Ascending aorta (tissue), 2 donors: ENCODE measurements around the gene TMEM222. TPM values are rescaled to one million over a fixed set of nuclear protein-coding genes. Genes with fewer than 3 reads are reported as not detected.

Experiments
- DNase-seq, 2 donors: peaks; one replicate each; pipeline ENCODE4 v3.0.0-alpha.2; 2019; ENCODE audit warnings: low spot score in 2 of 2
- H3K27ac ChIP-seq, 2 donors: fragments of 200-600 bp; sonication (generic); one replicate each; pipeline ENCODE4 v1.5.1; 2016 to 2017; ENCODE audit warnings: mild to moderate bottlenecking in 1 of 2
- H3K27me3 ChIP-seq: fragments of 200-600 bp; sonication (generic); one replicate; pipeline ENCODE4 v1.5.1; 2017
- H3K36me3 ChIP-seq, 2 donors: fragments of 200-600 bp; sonication (generic); one replicate each; pipeline ENCODE4 v1.5.1; 2016
- H3K4me1 ChIP-seq, 2 donors: fragments of 200-600 bp; sonication (generic); one replicate each; pipeline ENCODE4 v1.5.1; 2016 to 2017; ENCODE audit warnings: mild to moderate bottlenecking in 1 of 2
- H3K4me3 ChIP-seq, 2 donors: fragments of 200-600 bp; sonication (generic); one replicate each; pipeline ENCODE4 v1.5.1; 2016 to 2017; ENCODE audit warnings: mild to moderate bottlenecking in 1 of 2
- H3K9me3 ChIP-seq, 2 donors: fragments of 200-600 bp; sonication (generic); one replicate each; pipeline ENCODE4 v1.5.1; 2016
- CTCF ChIP-seq, 3 experiments: fragments of 200-600 bp in 2 of 3; fragments of 450-650 bp in 1 of 3; sonication (generic) in 2 of 3; IDR thresholded peaks; one replicate each; pipeline ENCODE4 v1.5.1; 2016 to 2019; ENCODE audit warnings: antibody characterized with exemption in 3 of 3, mild to moderate bottlenecking in 1 of 3, moderate library complexity in 1 of 3
- intact Hi-C: fragments of 100-400 bp; cut with DNase I; formaldehyde crosslinking; loops from one replicate; pipeline ENCODE4 v1.15.1; 2023
- total RNA-seq: library from RNA; depleted of rRNA; stranded (reverse); fragments of >200 nt; gene quantifications from one replicate; pipeline ENCODE4 v1.1.0, GENCODE V29; 2016

The TMEM222 gene
- total RNA-seq, 1 donor from 2014 or later, result 28.6 TPM

GRCh38 chr1:27331426-27331825 lies 9.5 kb downstream of the TMEM222 start:
- Histone ChIP-seq H3K27ac (no peak overlapping the region), H3K27me3 (no peaks in the 10 kb centered on the region), H3K4me3 (no peak overlapping the region), H3K4me1 (no peaks in the 10 kb centered on the region), H3K36me3 (peaks cover 47 to 74% of the 10 kb centered on the region in 2 donors), H3K9me3 (no peaks in the 10 kb centered on the region)
- DNase-seq, result no peak
- no peak for TF ChIP-seq CTCF (IDR thresholded peaks at IDR 0.05)
- intact Hi-C loops, result no loop called here

- Histone ChIP-seq H3K36me3 (peaks cover 52 to 74% of the 10 kb centered on the region in 2 donors), H3K27ac (no peak overlapping the region), H3K4me1 (no peaks in the 10 kb centered on the region), H3K4me3 (no peak overlapping the region), H3K9me3 (no peaks in the 10 kb centered on the region), H3K27me3 (no peaks in the 10 kb centered on the region)
- no peak for TF ChIP-seq CTCF (IDR thresholded peaks at IDR 0.05)
- no peak for DNase-seq
- intact Hi-C loops, result no loop called here
Observed at GRCh38 chr1:27331922-27332321, 10.0 kb downstream of the TMEM222 start.

GRCh38 chr1:27332536-27333281 lies 10.7 kb downstream of the TMEM222 start:
- DNase-seq, result no peak

GRCh38 chr1:27333717-27334279 lies 11.8 kb downstream of the TMEM222 start:
- Histone ChIP-seq H3K27me3 (no peaks in the 10 kb centered on the region), H3K4me3 (no peak overlapping the region), H3K36me3 (peaks cover 50 to 68% of the 10 kb centered on the region in 2 donors), H3K27ac (no peak overlapping the region), H3K4me1 (no peaks in the 10 kb centered on the region), H3K9me3 (no peaks in the 10 kb centered on the region)
- TF ChIP-seq CTCF (IDR thresholded peaks at IDR 0.05), result no peak
- no peak for DNase-seq
- intact Hi-C loops, result no loop called here

More at GRCh38 chr1:27332536-27333281, 10.7 kb downstream of the TMEM222 start:
- intact Hi-C loops, result no loop called here
- no peaks in the 10 kb centered on the region for H3K9me3 ChIP-seq
- H3K27me3 ChIP-seq, result no peaks in the 10 kb centered on the region
- no peak overlapping the region for H3K4me3 ChIP-seq
- H3K4me1 ChIP-seq, result no peaks in the 10 kb centered on the region
- no peak overlapping the region for H3K27ac ChIP-seq
- peak; percentile 76 to 85 (median 84) for TF ChIP-seq CTCF (IDR thresholded peaks at IDR 0.05)
- peaks cover 50 to 67% of the 10 kb centered on the region in 2 donors for H3K36me3 ChIP-seq

- H3K27ac ChIP-seq, result no peak overlapping the region
- no peak for DNase-seq
- H3K4me1 ChIP-seq, result no peaks in the 10 kb centered on the region
- H3K36me3 ChIP-seq, result peaks cover 46 to 65% of the 10 kb centered on the region in 2 donors
- no peaks in the 10 kb centered on the region for H3K9me3 ChIP-seq
- no peak for TF ChIP-seq CTCF (IDR thresholded peaks at IDR 0.05)
- intact Hi-C loops, result no loop called here
- no peaks in the 10 kb centered on the region for H3K27me3 ChIP-seq
- H3K4me3 ChIP-seq, result no peak overlapping the region
Observed at GRCh38 chr1:27335506-27336422, 13.8 kb downstream of the TMEM222 start.
